HEK293 (cell line): ENCODE results near the gene ARL14EP.
A peak's percentile ranks its signal among the peaks of the same experiment; 100 is the strongest.

Experiments used
- CTCF ChIA-PET: fragments of 350-600 bp; formaldehyde crosslinking; extraction: SDS; loops from one replicate; lab custom pipeline; 2021; ENCODE audit warnings: antibody characterized with exemption; lab: Yijun Ruan, JAX
- POLR2A ChIA-PET: fragments of 300-600 bp; formaldehyde crosslinking; extraction: SDS; loops from one replicate; lab custom pipeline; 2020; ENCODE audit warnings: antibody characterized with exemption, inconsistent platforms; lab: Yijun Ruan, JAX
- H3K27ac ChIP-seq: fragments of 200-500 bp; sonication (Bioruptor generic); 2 replicates; pipeline ENCODE4 v1.5.1; 2014; ENCODE audit warnings: low read depth, low read length, control low read depth, inconsistent platforms; ENCODE audit errors: extremely low read depth
- H3K36me3 ChIP-seq, 2 experiments: fragments of 200-500 bp in 1 of 2; sonication (Bioruptor generic) in 1 of 2; 1 replicate in 1 of 2; 2 replicates in 1 of 2; pipeline ENCODE4 v1.5.1; 2014 to 2017; ENCODE audit warnings: inconsistent platforms in 2 of 2, low read length in 2 of 2; ENCODE audit not compliant: control insufficient read depth in 2 of 2, insufficient read depth in 1 of 2
- H3K4me1 ChIP-seq: fragments of 200-500 bp; sonication (Bioruptor generic); 2 replicates; pipeline ENCODE4 v1.5.1; 2014; ENCODE audit warnings: mild to moderate bottlenecking, low read length, inconsistent platforms; ENCODE audit not compliant: control insufficient read depth, insufficient read depth
- H3K4me3 ChIP-seq: 2 replicates; pipeline ENCODE4 v1.5.1; 2011; ENCODE audit warnings: low read depth, mild to moderate bottlenecking, control low read depth, low read length, moderate library complexity
- H3K9me3 ChIP-seq: fragments of 200-500 bp; sonication (Bioruptor generic); 2 replicates; pipeline ENCODE4 v1.5.1; 2014; ENCODE audit warnings: low read depth, low read length, inconsistent platforms; ENCODE audit not compliant: control insufficient read depth, insufficient read depth
- PRDM10 ChIP-seq: fragments of 450-650 bp; formaldehyde crosslinking; IDR thresholded peaks from 2 replicates; pipeline ENCODE4 v1.5.1; 2016; ENCODE audit warnings: missing biosample characterization, missing genetic modification characterization
- ZNF146 ChIP-seq: fragments of 450-650 bp; formaldehyde crosslinking; IDR thresholded peaks from 2 replicates; pipeline ENCODE4 v1.5.1; 2016; ENCODE audit warnings: missing biosample characterization, missing genetic modification characterization
- ZNF280D ChIP-seq: fragments of 450-650 bp; formaldehyde crosslinking; IDR thresholded peaks from 2 replicates; pipeline ENCODE4 v1.5.1; 2016; ENCODE audit warnings: missing biosample characterization, missing genetic modification characterization
- ZNF362 ChIP-seq: fragments of 450-650 bp; formaldehyde crosslinking; IDR thresholded peaks from 2 replicates; pipeline ENCODE4 v1.5.1; 2016; ENCODE audit warnings: missing biosample characterization, missing genetic modification characterization
- ZNF488 ChIP-seq: fragments of 450-650 bp; formaldehyde crosslinking; IDR thresholded peaks from 2 replicates; pipeline ENCODE4 v1.5.1; 2016; ENCODE audit warnings: missing biosample characterization, missing genetic modification characterization
- ZNF580 ChIP-seq: fragments of 450-650 bp; formaldehyde crosslinking; IDR thresholded peaks from 2 replicates; pipeline ENCODE4 v1.5.1; 2016; ENCODE audit warnings: missing biosample characterization, missing genetic modification characterization
- ZNF654 ChIP-seq: fragments of 450-650 bp; formaldehyde crosslinking; IDR thresholded peaks from 2 replicates; pipeline ENCODE4 v1.5.1; 2016; ENCODE audit warnings: low read depth, missing biosample characterization, missing genetic modification characterization
- ZNF692 ChIP-seq: fragments of 450-650 bp; formaldehyde crosslinking; IDR thresholded peaks from 2 replicates; pipeline ENCODE4 v1.5.1; 2016; ENCODE audit warnings: missing biosample characterization, missing genetic modification characterization

The ARL14EP gene

GRCh38 chr11:30345644-30346043 is 22.7 kb downstream of the ARL14EP start:
- no peaks in the 10 kb centered on the region for H3K4me1 ChIP-seq
- H3K36me3 ChIP-seq, result peaks cover 0 to 1% of the 10 kb centered on the region in 2 experiments; a peak in 1 of 3 replicates
- POLR2A ChIA-PET, result interaction anchor here (0.6 kb wide), 1 partner anchor 118 kb away, joined by 9 read pairs; no protein-coding TSS in a partner anchor
- CTCF ChIA-PET, result interaction anchor here (0.6 to 2.8 kb wide), 15 partner anchors 9 to 584 kb away, joined by 3 to 36 read pairs (median 4); no protein-coding TSS in a partner anchor
- no peaks in the 10 kb centered on the region for H3K9me3 ChIP-seq
- H3K4me3 ChIP-seq, result no peak overlapping the region
- H3K27ac ChIP-seq, result no peak overlapping the region
- TF ChIP-seq ZNF280D (tag by site-specific recombination) (peak; percentile 71; the same call in 1 of the 2 replicates), ZNF692 (tag by site-specific recombination) (no peak), ZNF580 (tag by site-specific recombination) (peak; percentile 74; the same call in 1 of the 2 replicates), ZNF146 (peak; percentile 98)
- TF ChIP-seq, all 188 proteins: peak for 3

- H3K27ac ChIP-seq, result no peak overlapping the region
- H3K4me3 ChIP-seq, result no peak overlapping the region
- CTCF ChIA-PET, result interaction anchor here (0.6 to 2.8 kb wide), 12 partner anchors 10 to 584 kb away, joined by 3 to 36 read pairs (median 4); no protein-coding TSS in a partner anchor
- POLR2A ChIA-PET, result interaction anchor here (0.6 kb wide), 1 partner anchor 117 kb away, joined by 9 read pairs; no protein-coding TSS in a partner anchor
- TF ChIP-seq PRDM10 (tag by site-specific recombination) (peak; percentile 36; the same call in 1 of the 2 replicates), ZNF488 (tag by site-specific recombination) (no peak), ZNF362 (tag by site-specific recombination) (peak; percentile 75), ZNF654 (tag by site-specific recombination) (peak; percentile 69)
- no peaks in the 10 kb centered on the region for H3K9me3 ChIP-seq
- H3K4me1 ChIP-seq, result no peaks in the 10 kb centered on the region
- H3K36me3 ChIP-seq, result no peaks in the 10 kb centered on the region
These were observed 23.3 kb downstream of the ARL14EP start for GRCh38 chr11:30346068-30346688.
